Glutamatergic neuron (in vitro differentiated cells): Measurements from ENCODE around the gene HNRNPA3. TPM values are rescaled to one million over a fixed set of nuclear protein-coding genes. Genes with fewer than 3 reads are reported as not detected.

Experiments used
- DNase-seq: peaks from one replicate; pipeline ENCODE4 v3.0.0; 2022
- H3K27ac Mint-ChIP-seq: one replicate; pipeline ENCODE4 v1.8.0; 2020; ENCODE audit warnings: mild to moderate bottlenecking, mixed read lengths, inconsistent platforms; ENCODE audit not compliant: unreplicated experiment
- H3K27me3 Mint-ChIP-seq: one replicate; pipeline ENCODE4 v1.8.0; 2020; ENCODE audit warnings: mild to moderate bottlenecking, moderate library complexity, mixed read lengths, inconsistent platforms; ENCODE audit not compliant: unreplicated experiment
- H3K36me3 Mint-ChIP-seq: one replicate; pipeline ENCODE4 v1.8.0; 2020; ENCODE audit warnings: mild to moderate bottlenecking, mixed read lengths, inconsistent platforms; ENCODE audit not compliant: unreplicated experiment
- H3K4me1 Mint-ChIP-seq: one replicate; pipeline ENCODE4 v1.8.0; 2020; ENCODE audit warnings: mild to moderate bottlenecking, low read depth, mixed read lengths, inconsistent platforms; ENCODE audit not compliant: unreplicated experiment
- H3K4me3 Mint-ChIP-seq: one replicate; pipeline ENCODE4 v1.8.0; 2020; ENCODE audit warnings: mild to moderate bottlenecking, mixed read lengths, inconsistent platforms; ENCODE audit not compliant: unreplicated experiment
- H3K9me3 Mint-ChIP-seq: one replicate; pipeline ENCODE4 v1.8.0; 2020; ENCODE audit warnings: mild to moderate bottlenecking, moderate library complexity, mixed read lengths, inconsistent platforms; ENCODE audit not compliant: unreplicated experiment
- total RNA-seq: library from RNA; stranded (reverse); fragmentation: NEBNext Ultra II Directional; extraction: Animal tissue kit (Norgen Biotek cat#: 25700); gene quantifications from one replicate; pipeline ENCODE4 v1.2.1, GENCODE V29; 2021; ENCODE audit not compliant: unreplicated experiment
- TF ChIP-seq, protein P1 (sequence below): fragments of 200-600 bp; sonication (generic); IDR thresholded peaks from one replicate; pipeline ENCODE4 v1.5.0; 2021; ENCODE audit not compliant: partially characterized antibody, unreplicated experiment

Gene HNRNPA3
- total RNA-seq, 1 donor from 2014 or later: 251 TPM

GRCh38 chr2:177235855-177236437 lies 23.4 kb downstream of the HNRNPA3 start:
- peaks cover 2% of the 10 kb centered on the region for H3K36me3 Mint-ChIP-seq
- peaks cover 31% of the 10 kb centered on the region for H3K4me1 Mint-ChIP-seq
- TF ChIP-seq, protein P1, sequence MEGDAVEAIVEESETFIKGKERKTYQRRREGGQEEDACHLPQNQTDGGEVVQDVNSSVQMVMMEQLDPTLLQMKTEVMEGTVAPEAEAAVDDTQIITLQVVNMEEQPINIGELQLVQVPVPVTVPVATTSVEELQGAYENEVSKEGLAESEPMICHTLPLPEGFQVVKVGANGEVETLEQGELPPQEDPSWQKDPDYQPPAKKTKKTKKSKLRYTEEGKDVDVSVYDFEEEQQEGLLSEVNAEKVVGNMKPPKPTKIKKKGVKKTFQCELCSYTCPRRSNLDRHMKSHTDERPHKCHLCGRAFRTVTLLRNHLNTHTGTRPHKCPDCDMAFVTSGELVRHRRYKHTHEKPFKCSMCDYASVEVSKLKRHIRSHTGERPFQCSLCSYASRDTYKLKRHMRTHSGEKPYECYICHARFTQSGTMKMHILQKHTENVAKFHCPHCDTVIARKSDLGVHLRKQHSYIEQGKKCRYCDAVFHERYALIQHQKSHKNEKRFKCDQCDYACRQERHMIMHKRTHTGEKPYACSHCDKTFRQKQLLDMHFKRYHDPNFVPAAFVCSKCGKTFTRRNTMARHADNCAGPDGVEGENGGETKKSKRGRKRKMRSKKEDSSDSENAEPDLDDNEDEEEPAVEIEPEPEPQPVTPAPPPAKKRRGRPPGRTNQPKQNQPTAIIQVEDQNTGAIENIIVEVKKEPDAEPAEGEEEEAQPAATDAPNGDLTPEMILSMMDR: peak; percentile 39
- no peak overlapping the region for H3K4me3 Mint-ChIP-seq
- no peaks in the 10 kb centered on the region for H3K27me3 Mint-ChIP-seq
- H3K27ac Mint-ChIP-seq: no peak overlapping the region
- no peak for DNase-seq
- H3K9me3 Mint-ChIP-seq: peaks cover 8% of the 10 kb centered on the region

GRCh38 chr2:177237932-177238331 lies 25.3 kb downstream of the HNRNPA3 start:
- no peak for DNase-seq
- Mint-ChIP-seq H3K4me3 (no peak overlapping the region), H3K4me1 (peaks cover 49% of the 10 kb centered on the region), H3K27ac (no peak overlapping the region), H3K27me3 (no peaks in the 10 kb centered on the region), H3K36me3 (no peaks in the 10 kb centered on the region), H3K9me3 (peaks cover 8% of the 10 kb centered on the region)
- TF ChIP-seq, protein P1: no peak

GRCh38 chr2:177239053-177239452 lies 26.5 kb downstream of the HNRNPA3 start:
- TF ChIP-seq, protein P1: no peak
- no peaks in the 10 kb centered on the region for H3K27me3 Mint-ChIP-seq
- H3K9me3 Mint-ChIP-seq: peaks cover 8% of the 10 kb centered on the region
- H3K36me3 Mint-ChIP-seq: no peaks in the 10 kb centered on the region
- DNase-seq: no peak
- H3K27ac Mint-ChIP-seq: peak overlapping the region; percentile 98
- H3K4me1 Mint-ChIP-seq: peaks cover 53% of the 10 kb centered on the region
- H3K4me3 Mint-ChIP-seq: peak overlapping the region; percentile 20

- DNase-seq: peak; percentile 43
- TF ChIP-seq, protein P1: no peak
- H3K4me3 Mint-ChIP-seq: peak overlapping the region; percentile 74
- H3K4me1 Mint-ChIP-seq: peaks cover 55% of the 10 kb centered on the region
- H3K36me3 Mint-ChIP-seq: no peaks in the 10 kb centered on the region
- H3K9me3 Mint-ChIP-seq: peaks cover 8% of the 10 kb centered on the region
- peak overlapping the region; percentile 98 for H3K27ac Mint-ChIP-seq
- no peaks in the 10 kb centered on the region for H3K27me3 Mint-ChIP-seq
These were observed 27.5 kb downstream of the HNRNPA3 start for GRCh38 chr2:177239932-177240630.

DNA sequence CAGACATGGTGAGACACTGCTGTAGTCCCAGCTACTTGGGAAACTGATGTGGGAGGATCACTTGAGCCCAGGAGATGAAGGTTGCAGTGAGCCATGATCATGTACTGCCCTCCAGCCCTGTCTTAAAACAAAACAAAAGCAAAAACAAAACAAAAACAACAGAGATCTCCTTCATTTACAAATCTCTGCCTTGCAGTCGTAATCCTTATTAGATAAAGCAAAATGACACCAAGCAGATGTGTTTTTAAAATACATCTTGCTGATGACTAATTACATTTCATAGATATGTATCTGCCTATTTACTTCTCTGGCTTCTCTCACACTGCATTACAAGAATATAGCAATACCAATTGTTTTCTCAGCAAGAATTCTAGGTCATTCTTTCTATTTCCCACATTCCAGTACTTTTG lies 29.1 kb downstream of the HNRNPA3 start:
- H3K9me3 Mint-ChIP-seq: peaks cover 1% of the 10 kb centered on the region
- peak overlapping the region; percentile 98 for H3K27ac Mint-ChIP-seq
- peaks cover 53% of the 10 kb centered on the region for H3K4me1 Mint-ChIP-seq
- no peaks in the 10 kb centered on the region for H3K27me3 Mint-ChIP-seq
- no peak for DNase-seq
- H3K4me3 Mint-ChIP-seq: peak overlapping the region; percentile 74
- H3K36me3 Mint-ChIP-seq: no peaks in the 10 kb centered on the region
- TF ChIP-seq, protein P1: no peak
